Measurements from ENCODE around the gene ALX3.

- TF ChIP-seq POLR2A (IDR thresholded peaks at IDR 0.05) (no peak), CTCF (IDR thresholded peaks at IDR 0.05) (no peak)
These were observed 4.6 kb downstream of the ALX3 start for GRCh38 chr1:110065841-110066240.
